ENCODE results near the gene MKS1. TPM values are rescaled to one million over a fixed set of nuclear protein-coding genes. Genes with fewer than 3 reads are reported as not detected.

The MKS1 gene
- total and polyA plus RNA-seq, 2 of the 8 experiments (the other 6 are each of a cell fraction or from before 2014, with no cell fraction given): 12.0 to 21.7 TPM

DNA sequence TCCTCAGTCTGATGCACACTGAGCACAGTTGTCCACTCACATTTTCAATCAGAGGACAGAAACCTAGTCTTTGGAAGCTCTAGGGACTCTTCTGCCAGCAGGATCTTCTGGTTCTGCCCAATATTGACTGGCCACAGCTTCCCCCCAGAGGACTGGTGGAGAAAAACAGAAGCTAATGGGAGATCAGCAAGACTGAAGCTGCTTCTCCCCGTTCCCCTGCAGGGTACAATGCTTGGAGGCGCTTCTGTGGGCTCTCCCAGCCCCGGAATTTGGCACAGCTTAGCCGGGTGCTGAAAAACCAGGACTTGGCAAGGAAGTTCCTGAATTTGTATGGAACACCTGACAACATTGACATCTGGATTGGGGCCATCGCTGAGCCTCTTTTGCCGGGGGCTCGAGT, 16.2 kb downstream of the MKS1 start:
- Histone ChIP-seq H3K23ac (ENCODE audit: insufficient read length) (no peak overlapping the region), H3K23me2 (ENCODE audit: low read depth, low read length) (no peaks in the 10 kb centered on the region), H2BK120ac (replicated peaks; ENCODE audit: low read depth, low read length) (no peak overlapping the region), H4K8ac (ENCODE audit: extremely low read depth, insufficient read depth, low read length) (no peak overlapping the region), H2BK20ac (ENCODE audit: low read length) (no peak overlapping the region), H2BK15ac (ENCODE audit: low read length) (no peak overlapping the region), H3K79me1 (ENCODE audit: low read depth, low read length) (no peaks in the 10 kb centered on the region), H3K56ac (replicated peaks; ENCODE audit: insufficient read length, low read depth, low read length) (no peak overlapping the region), H3K14ac (ENCODE audit: insufficient read length) (no peak overlapping the region), H3K4ac (replicated peaks; ENCODE audit: insufficient read length, low read depth, low read length) (no peak overlapping the region), H3K36me3 (ENCODE audit: control insufficient read depth in 2 of 4, insufficient read depth in 4 of 4, low read length in 3 of 4) (peaks cover 0 to 5% (median 0%) of the 10 kb centered on the region in 4 experiments; a peak in 2 of 8 replicates), H3K9me3 (ENCODE audit: insufficient read depth in 2 of 2, low read depth in 1 of 2, low read length in 1 of 2) (no peaks in the 10 kb centered on the region), H3K4me1 (replicated peaks in 1 of 4; ENCODE audit: control insufficient read depth in 3 of 4, insufficient read depth in 4 of 4, low read length in 3 of 4) (no peaks in the 10 kb centered on the region), H3K27ac (ENCODE audit: low read depth, low read length) (no peak overlapping the region), H3K4me2 (ENCODE audit: insufficient read depth in 1 of 2, low read depth in 2 of 2, low read length in 2 of 2) (no peak overlapping the region), H3K9ac (replicated peaks in 1 of 4; ENCODE audit: extremely low read depth in 1 of 4, low read depth in 3 of 4, low read length in 3 of 4) (no peak overlapping the region), H3K79me2 (ENCODE audit: control insufficient read depth in 1 of 2, insufficient read depth in 2 of 2, low read length in 2 of 2) (no peaks in the 10 kb centered on the region), H2AFZ (ENCODE audit: low read length) (no peak overlapping the region), H4K5ac (ENCODE audit: insufficient read length, low read depth, low read length) (no peak overlapping the region), H2BK5ac (ENCODE audit: low read depth, low read length) (no peak overlapping the region), H3K27me3 (replicated peaks in 1 of 4; ENCODE audit: control insufficient read depth in 3 of 4, extremely low read depth in 1 of 4, insufficient read depth in 3 of 4, low read length in 3 of 4) (no peaks in the 10 kb centered on the region), H3K4me3 (ENCODE audit: extremely low read depth in 1 of 4, insufficient read depth in 2 of 4, low read depth in 3 of 4, low read length in 4 of 4) (no peak overlapping the region), H2BK12ac (ENCODE audit: low read depth, low read length) (no peak overlapping the region), H4K20me1 (replicated peaks in 1 of 2; ENCODE audit: control insufficient read depth in 1 of 2, insufficient read depth in 2 of 2, low read length in 2 of 2) (no peaks in the 10 kb centered on the region), H4K91ac (replicated peaks; ENCODE audit: insufficient read length, low read length) (no peak overlapping the region), H3K18ac (ENCODE audit: extremely low read depth, low read length) (no peak overlapping the region), H2AK5ac (ENCODE audit: low read depth, low read length) (no peak overlapping the region)
- DNase-seq (ENCODE audit: low read depth in 1 of 2, low spot score in 2 of 2) (no peak), FAIRE-seq (no peak)
- TF ChIP-seq NRF1 (IDR thresholded peaks at IDR 0.05; ENCODE audit: low read depth, low read length) (no peak), CHD1 (IDR thresholded peaks at IDR 0.05; ENCODE audit: low read depth, low read length) (no peak), SP1 (IDR thresholded peaks at IDR 0.05; ENCODE audit: low read depth, low read length) (no peak), TAF7 (optimal IDR thresholded peaks at IDR 0.05; ENCODE audit: borderline replicate concordance, low read depth, low read length) (no peak), JUN (IDR thresholded peaks at IDR 0.05; ENCODE audit: low read depth, low read length) (no peak), POLR2AphosphoS5 (IDR thresholded peaks at IDR 0.05; ENCODE audit: low read depth, low read length) (no peak), BCL11A (IDR thresholded peaks at IDR 0.05; ENCODE audit: low read depth in 2 of 2, low read length in 2 of 2) (no peak), JUND (IDR thresholded peaks at IDR 0.05; ENCODE audit: low read length) (no peak), TBP (IDR thresholded peaks at IDR 0.05; ENCODE audit: low read depth, low read length) (no peak), NANOG (IDR thresholded peaks at IDR 0.05; ENCODE audit: insufficient read depth, low read depth, low read length, poor library complexity, severe bottlenecking) (no peak)
- TF ChIP-seq, protein P1, sequence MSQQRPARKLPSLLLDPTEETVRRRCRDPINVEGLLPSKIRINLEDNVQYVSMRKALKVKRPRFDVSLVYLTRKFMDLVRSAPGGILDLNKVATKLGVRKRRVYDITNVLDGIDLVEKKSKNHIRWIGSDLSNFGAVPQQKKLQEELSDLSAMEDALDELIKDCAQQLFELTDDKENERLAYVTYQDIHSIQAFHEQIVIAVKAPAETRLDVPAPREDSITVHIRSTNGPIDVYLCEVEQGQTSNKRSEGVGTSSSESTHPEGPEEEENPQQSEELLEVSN (IDR thresholded peaks at IDR 0.05): no peak
- TF ChIP-seq, protein P2, sequence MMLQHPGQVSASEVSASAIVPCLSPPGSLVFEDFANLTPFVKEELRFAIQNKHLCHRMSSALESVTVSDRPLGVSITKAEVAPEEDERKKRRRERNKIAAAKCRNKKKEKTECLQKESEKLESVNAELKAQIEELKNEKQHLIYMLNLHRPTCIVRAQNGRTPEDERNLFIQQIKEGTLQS (IDR thresholded peaks at IDR 0.05; ENCODE audit: insufficient read depth, low read depth, low read length): no peak
- TF ChIP-seq, protein P3, sequence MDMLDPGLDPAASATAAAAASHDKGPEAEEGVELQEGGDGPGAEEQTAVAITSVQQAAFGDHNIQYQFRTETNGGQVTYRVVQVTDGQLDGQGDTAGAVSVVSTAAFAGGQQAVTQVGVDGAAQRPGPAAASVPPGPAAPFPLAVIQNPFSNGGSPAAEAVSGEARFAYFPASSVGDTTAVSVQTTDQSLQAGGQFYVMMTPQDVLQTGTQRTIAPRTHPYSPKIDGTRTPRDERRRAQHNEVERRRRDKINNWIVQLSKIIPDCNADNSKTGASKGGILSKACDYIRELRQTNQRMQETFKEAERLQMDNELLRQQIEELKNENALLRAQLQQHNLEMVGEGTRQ (IDR thresholded peaks at IDR 0.05; ENCODE audit: low read length): no peak
- 83% methylated on average over 7 of the region's 7 CpGs; no CpG with 5 or more reads in 1 of the 2 experiments for WGBS, 2 experiments (ENCODE audit: extremely low coverage in 1 of 2, insufficient coverage in 1 of 2, insufficient read length in 1 of 2, insufficient replicate concordance in 2 of 2, low coverage in 1 of 2, low lambda C conversion rate in 2 of 2, missing lambda C conversion rate in 1 of 2)
- CTCF ChIA-PET (ENCODE audit: partially characterized antibody): interaction anchor here (0.7 to 7.6 kb wide), 8 partner anchors 9 to 138 kb away, joined by 3 to 127 read pairs (median 3); partner anchors contain the start of gene MKS1
- POLR2A ChIA-PET (ENCODE audit: partially characterized antibody): no interaction called here

Data from H1 (cell line).